KMS-11 (cell line): Measurements from ENCODE around the gene TBCEL.
"Not testable (repeated sequence)": the region's sequence is repeated elsewhere in the genome, so short reads cannot be mapped to it uniquely, and the experiment has no call there.

Source experiments
- H2AFZ ChIP-seq: fragments of 200-600 bp; sonication (generic); 2 replicates; pipeline ENCODE4 v1.6.1; 2016; ENCODE audit warnings: antibody characterized with exemption, mixed run types, low read depth
- H3K27ac ChIP-seq: fragments of 200-600 bp; sonication (generic); 2 replicates; pipeline ENCODE4 v1.6.1; 2016; ENCODE audit warnings: mild to moderate bottlenecking, mixed run types
- H3K27me3 ChIP-seq: fragments of 200-600 bp; sonication (generic); 2 replicates; pipeline ENCODE4 v1.6.1; 2017; ENCODE audit warnings: mild to moderate bottlenecking, low read depth, mixed run types, moderate library complexity; ENCODE audit not compliant: insufficient read depth
- H3K36me3 ChIP-seq: fragments of 200-600 bp; sonication (generic); 2 replicates; pipeline ENCODE4 v1.6.1; 2017; ENCODE audit warnings: mild to moderate bottlenecking, mixed run types; ENCODE audit not compliant: insufficient read depth
- H3K4me1 ChIP-seq: fragments of 200-600 bp; sonication (generic); 2 replicates; pipeline ENCODE4 v1.6.1; 2016; ENCODE audit warnings: mild to moderate bottlenecking, low read depth, mixed run types; ENCODE audit not compliant: poor library complexity, severe bottlenecking
- H3K4me2 ChIP-seq: fragments of 200-600 bp; sonication (generic); 2 replicates; pipeline ENCODE4 v1.7.0; 2016; ENCODE audit warnings: mild to moderate bottlenecking, mixed run types
- H3K4me3 ChIP-seq: fragments of 200-600 bp; sonication (generic); IDR thresholded peaks from 2 replicates; pipeline ENCODE4 v1.6.1; 2017; ENCODE audit warnings: low read depth, low read length, mixed read lengths; ENCODE audit not compliant: insufficient read depth
- H3K79me2 ChIP-seq: fragments of 200-600 bp; sonication (generic); 2 replicates; pipeline ENCODE4 v1.6.1; 2016; ENCODE audit warnings: low read depth, mixed run types; ENCODE audit not compliant: insufficient read depth
- H3K9ac ChIP-seq: fragments of 200-600 bp; sonication (generic); 2 replicates; pipeline ENCODE4 v1.6.1; 2016; ENCODE audit warnings: mild to moderate bottlenecking, mixed run types
- H4K20me1 ChIP-seq: fragments of 200-600 bp; sonication (generic); 2 replicates; pipeline ENCODE4 v1.6.1; 2016; ENCODE audit warnings: mild to moderate bottlenecking, mixed run types; ENCODE audit not compliant: insufficient read depth
- TF ChIP-seq, protein P1 (sequence below): fragments of 200-600 bp; sonication (generic); conservative IDR thresholded peaks from 2 replicates; pipeline ENCODE4 v1.6.1; 2017; ENCODE audit warnings: low read depth, mild to moderate bottlenecking, antibody characterized with exemption, low read length, moderate library complexity, mixed read lengths

TBCEL gene

DNA sequence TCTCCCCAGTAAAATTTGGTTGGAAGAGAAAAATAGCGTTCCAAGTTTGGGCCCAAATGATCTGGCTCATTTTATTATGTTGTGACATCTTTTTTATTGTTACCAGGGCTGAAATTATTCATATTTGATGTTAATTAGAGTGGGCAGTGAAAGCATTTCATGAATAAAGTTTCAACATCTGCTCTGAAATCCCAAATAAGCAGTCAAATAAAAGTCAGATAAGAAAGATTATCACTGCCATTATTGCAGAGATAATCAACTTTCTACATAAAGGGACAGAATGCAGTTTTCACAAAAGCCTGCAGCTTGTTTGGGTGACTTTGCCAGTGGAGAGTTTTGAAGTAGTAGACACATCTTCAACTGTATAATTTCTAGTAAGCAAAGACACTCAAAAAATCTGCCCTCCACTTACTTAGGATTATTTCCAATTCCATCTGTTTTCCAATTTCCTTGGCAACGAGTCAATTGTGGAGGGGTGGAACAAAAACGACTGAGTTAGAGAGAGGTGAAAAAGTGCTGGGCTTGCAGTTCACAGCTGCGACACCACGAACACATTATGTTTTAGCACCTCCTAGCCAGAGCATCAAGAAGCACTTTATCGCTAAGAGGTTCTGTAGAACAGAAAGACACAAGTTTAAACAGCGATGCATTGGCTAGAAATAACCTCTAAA, 86.1 kb downstream of the TBCEL start:
- Histone ChIP-seq H3K4me3 (no peak overlapping the region), H3K36me3 (no peaks in the 10 kb centered on the region), H4K20me1 (no peaks in the 10 kb centered on the region), H3K4me2 (no peak overlapping the region), H3K9ac (no peak overlapping the region), H3K27ac (no peak overlapping the region), H2AFZ (no peak overlapping the region), H3K27me3 (no peaks in the 10 kb centered on the region), H3K79me2 (no peaks in the 10 kb centered on the region), H3K4me1 (no peaks in the 10 kb centered on the region)
- TF ChIP-seq, protein P1, sequence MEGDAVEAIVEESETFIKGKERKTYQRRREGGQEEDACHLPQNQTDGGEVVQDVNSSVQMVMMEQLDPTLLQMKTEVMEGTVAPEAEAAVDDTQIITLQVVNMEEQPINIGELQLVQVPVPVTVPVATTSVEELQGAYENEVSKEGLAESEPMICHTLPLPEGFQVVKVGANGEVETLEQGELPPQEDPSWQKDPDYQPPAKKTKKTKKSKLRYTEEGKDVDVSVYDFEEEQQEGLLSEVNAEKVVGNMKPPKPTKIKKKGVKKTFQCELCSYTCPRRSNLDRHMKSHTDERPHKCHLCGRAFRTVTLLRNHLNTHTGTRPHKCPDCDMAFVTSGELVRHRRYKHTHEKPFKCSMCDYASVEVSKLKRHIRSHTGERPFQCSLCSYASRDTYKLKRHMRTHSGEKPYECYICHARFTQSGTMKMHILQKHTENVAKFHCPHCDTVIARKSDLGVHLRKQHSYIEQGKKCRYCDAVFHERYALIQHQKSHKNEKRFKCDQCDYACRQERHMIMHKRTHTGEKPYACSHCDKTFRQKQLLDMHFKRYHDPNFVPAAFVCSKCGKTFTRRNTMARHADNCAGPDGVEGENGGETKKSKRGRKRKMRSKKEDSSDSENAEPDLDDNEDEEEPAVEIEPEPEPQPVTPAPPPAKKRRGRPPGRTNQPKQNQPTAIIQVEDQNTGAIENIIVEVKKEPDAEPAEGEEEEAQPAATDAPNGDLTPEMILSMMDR = no peak

DNA sequence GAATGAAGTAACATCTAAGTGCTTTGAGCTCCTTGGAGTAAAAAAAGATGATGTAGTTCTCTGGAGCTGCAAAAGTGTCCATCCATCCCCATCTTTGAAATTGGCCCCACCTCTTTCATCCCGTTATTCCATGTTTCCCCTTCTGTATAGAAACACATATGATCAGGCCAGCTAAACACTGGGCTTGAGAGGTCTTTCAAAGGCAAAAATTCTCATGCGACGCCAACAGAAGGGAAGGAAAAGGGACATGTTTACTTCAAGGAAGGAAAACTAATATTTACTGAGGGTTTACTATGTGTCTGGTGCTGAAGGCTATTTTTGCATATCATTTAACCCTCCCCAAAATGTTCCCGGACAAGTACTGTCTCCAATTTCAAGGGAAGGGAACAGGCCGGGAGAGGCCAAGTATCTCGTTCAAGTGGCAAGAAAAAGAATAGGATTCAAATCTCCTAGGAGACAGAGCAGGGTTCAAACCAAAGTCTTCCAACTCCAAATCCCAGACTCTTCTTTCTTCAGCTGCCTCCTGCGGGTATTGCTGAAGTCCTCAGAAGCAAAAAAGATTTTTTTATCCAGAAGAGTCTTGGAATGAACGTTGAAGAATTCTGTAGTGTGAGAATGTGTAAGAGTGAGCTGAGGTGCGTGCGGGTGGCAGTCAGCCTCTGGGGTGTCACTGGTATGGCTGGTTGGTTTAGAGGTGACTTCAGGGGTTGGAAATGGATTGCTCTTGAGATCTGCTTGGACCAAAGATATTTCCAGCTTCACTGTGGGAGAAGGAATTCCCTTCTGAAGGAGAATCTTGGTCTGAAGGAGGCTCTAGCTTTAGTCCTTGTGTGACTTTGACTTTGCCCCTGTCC, 87.2 kb downstream of the TBCEL start:
- no peak overlapping the region for H3K27ac ChIP-seq
- TF ChIP-seq, protein P1 = no peak
- no peaks in the 10 kb centered on the region for H4K20me1 ChIP-seq
- no peak overlapping the region for H2AFZ ChIP-seq
- no peaks in the 10 kb centered on the region for H3K36me3 ChIP-seq
- H3K4me1 ChIP-seq = no peaks in the 10 kb centered on the region
- H3K4me3 ChIP-seq = no peak overlapping the region
- no peak overlapping the region for H3K9ac ChIP-seq
- no peaks in the 10 kb centered on the region for H3K27me3 ChIP-seq
- H3K4me2 ChIP-seq = no peak overlapping the region
- H3K79me2 ChIP-seq = no peaks in the 10 kb centered on the region

DNA sequence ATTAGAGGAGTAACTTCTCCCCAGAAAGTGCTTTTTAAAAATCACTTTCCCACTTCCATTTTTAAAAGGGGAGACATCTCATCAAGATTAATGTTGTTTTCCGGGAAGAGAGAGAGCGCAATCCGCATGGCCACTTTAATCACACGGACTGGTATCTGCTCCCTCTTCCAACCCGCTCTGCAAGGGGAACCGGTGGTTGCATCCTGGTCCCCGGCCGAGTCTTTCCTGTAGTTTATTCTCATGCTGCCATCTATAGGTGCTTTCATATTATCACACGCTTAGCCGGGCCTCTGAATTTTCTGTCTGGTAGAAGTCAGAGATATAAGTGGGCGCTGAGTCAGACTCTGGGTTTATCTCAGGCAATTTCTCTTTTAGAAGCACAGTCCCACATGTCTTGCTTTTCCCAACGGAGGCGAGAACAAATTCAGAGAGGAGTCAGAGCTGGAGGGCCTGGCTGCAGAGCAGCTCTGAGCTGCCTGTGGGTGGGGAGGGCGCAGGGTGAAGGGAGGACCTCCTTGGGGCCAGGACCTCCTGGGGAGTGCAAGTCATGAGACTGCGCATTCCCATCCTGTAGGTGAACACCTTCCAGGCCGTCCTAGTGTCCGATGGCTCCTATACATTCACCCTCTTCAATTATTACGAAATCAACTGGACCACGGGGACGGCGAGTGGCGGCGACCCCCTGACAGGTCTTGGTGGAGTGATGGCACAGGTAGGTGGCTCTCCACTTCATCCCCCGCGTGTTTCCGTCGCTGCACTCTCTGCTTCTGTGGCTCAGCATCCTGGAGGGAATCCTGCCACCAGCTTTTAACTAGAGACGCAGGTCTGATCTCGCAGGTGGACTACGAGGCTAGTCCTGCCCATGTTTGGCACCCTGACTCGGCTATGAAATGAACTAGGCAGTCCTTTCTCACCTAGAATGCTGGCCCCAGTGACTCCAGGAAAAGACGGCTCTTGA, 88.9 kb downstream of the TBCEL start:
- H3K79me2 ChIP-seq = no peaks in the 10 kb centered on the region
- TF ChIP-seq, protein P1 = peak; percentile 58
- no peaks in the 10 kb centered on the region for H3K27me3 ChIP-seq
- H3K4me1 ChIP-seq = no peaks in the 10 kb centered on the region
- H3K27ac ChIP-seq = no peak overlapping the region
- H3K36me3 ChIP-seq = no peaks in the 10 kb centered on the region
- no peak overlapping the region for H3K4me3 ChIP-seq
- H3K9ac ChIP-seq = no peak overlapping the region
- H4K20me1 ChIP-seq = no peaks in the 10 kb centered on the region
- no peak overlapping the region for H3K4me2 ChIP-seq
- H2AFZ ChIP-seq = no peak overlapping the region

DNA sequence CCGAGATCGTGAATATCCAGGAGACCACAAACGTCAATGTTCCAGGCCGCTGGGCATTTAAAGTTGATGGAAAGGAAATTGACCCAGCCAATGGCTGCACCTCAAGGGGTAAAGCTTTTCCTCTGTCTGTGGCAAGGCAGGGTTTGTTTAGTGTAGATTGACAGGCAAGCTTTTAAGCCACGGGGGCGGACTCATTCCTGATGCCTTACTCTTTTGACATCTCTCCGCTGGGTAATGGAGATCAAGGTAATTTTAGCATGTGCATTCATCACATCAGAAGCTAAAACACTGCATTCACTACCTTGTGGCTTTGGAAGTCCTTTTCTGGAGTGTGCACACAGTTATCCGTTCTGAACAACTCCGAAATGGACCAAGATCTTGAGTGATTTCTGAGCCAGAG, 89.7 kb downstream of the TBCEL start:
- H3K4me1 ChIP-seq = no peaks in the 10 kb centered on the region
- no peak overlapping the region for H2AFZ ChIP-seq
- no peaks in the 10 kb centered on the region for H3K36me3 ChIP-seq
- no peaks in the 10 kb centered on the region for H3K27me3 ChIP-seq
- no peak overlapping the region for H3K9ac ChIP-seq
- H3K4me3 ChIP-seq = no peak overlapping the region
- H4K20me1 ChIP-seq = no peaks in the 10 kb centered on the region
- TF ChIP-seq, protein P1 = no peak
- H3K27ac ChIP-seq = no peak overlapping the region
- H3K79me2 ChIP-seq = no peaks in the 10 kb centered on the region
- no peak overlapping the region for H3K4me2 ChIP-seq

DNA sequence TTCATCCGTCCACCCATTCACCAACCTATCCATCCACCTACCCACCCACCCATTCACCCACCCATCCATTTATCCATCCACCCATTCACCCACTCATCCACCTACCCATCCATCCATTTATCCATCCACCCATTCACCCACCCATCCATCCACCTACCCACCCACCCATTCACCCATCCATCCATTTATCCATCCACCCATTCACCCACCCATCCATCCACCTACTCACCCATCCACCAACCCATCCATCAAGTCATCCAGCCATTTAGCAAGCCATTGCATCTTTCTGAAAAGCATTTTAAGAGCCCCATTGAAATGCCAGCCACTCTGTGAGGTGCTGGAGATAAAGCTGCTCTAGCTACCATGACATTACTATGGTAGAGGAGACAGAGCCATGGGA, 91.1 kb downstream of the TBCEL start:
- H4K20me1 ChIP-seq, H3K27ac ChIP-seq, H3K9ac ChIP-seq, H3K36me3 ChIP-seq, H3K4me1 ChIP-seq, H3K4me2 ChIP-seq, H3K4me3 ChIP-seq, H3K79me2 ChIP-seq, H3K27me3 ChIP-seq, H2AFZ ChIP-seq: not testable (repeated sequence)
